IPS-15b (cell line): ENCODE results near the gene B3GNT8.

Source experiments
- H3K27me3 ChIP-seq: one replicate; pipeline ENCODE4 v1.6.1; 2013; ENCODE audit warnings: low read length; ENCODE audit not compliant: control insufficient read depth, insufficient read depth
- H3K36me3 ChIP-seq: one replicate; pipeline ENCODE4 v1.6.1; 2013; ENCODE audit warnings: low read length; ENCODE audit not compliant: control insufficient read depth, insufficient read depth
- H3K4me1 ChIP-seq: one replicate; pipeline ENCODE4 v1.6.1; 2013; ENCODE audit warnings: mild to moderate bottlenecking, low read length; ENCODE audit not compliant: control insufficient read depth, insufficient read depth
- H3K4me3 ChIP-seq: one replicate; pipeline ENCODE4 v1.5.1; 2013; ENCODE audit warnings: low read depth, low read length
- H3K9ac ChIP-seq: one replicate; pipeline ENCODE4 v1.6.1; 2013; ENCODE audit warnings: low read depth, mild to moderate bottlenecking, low read length
- H3K9me3 ChIP-seq: one replicate; pipeline ENCODE4 v1.6.1; 2013; ENCODE audit warnings: mild to moderate bottlenecking, low read length; ENCODE audit not compliant: control insufficient read depth, insufficient read depth

Gene B3GNT8

GRCh38 chr19:41422456-41422855, 4.7 kb downstream of the B3GNT8 start:
- H3K9me3 ChIP-seq, result no peaks in the 10 kb centered on the region
- no peak overlapping the region for H3K4me3 ChIP-seq
- H3K27me3 ChIP-seq, result no peaks in the 10 kb centered on the region
- H3K4me1 ChIP-seq, result peaks cover 3% of the 10 kb centered on the region
- H3K9ac ChIP-seq, result no peak overlapping the region
- H3K36me3 ChIP-seq, result peaks cover 34% of the 10 kb centered on the region

GRCh38 chr19:41421973-41422372, 5.2 kb downstream of the B3GNT8 start:
- H3K9me3 ChIP-seq, result no peaks in the 10 kb centered on the region
- peaks cover 39% of the 10 kb centered on the region for H3K36me3 ChIP-seq
- no peak overlapping the region for H3K4me3 ChIP-seq
- H3K9ac ChIP-seq, result no peak overlapping the region
- H3K27me3 ChIP-seq, result no peaks in the 10 kb centered on the region
- peaks cover 3% of the 10 kb centered on the region for H3K4me1 ChIP-seq

GRCh38 chr19:41421314-41421713, 5.9 kb downstream of the B3GNT8 start:
- Histone ChIP-seq H3K4me3 (no peak overlapping the region), H3K9ac (no peak overlapping the region), H3K4me1 (no peaks in the 10 kb centered on the region), H3K36me3 (peaks cover 39% of the 10 kb centered on the region), H3K27me3 (no peaks in the 10 kb centered on the region), H3K9me3 (no peaks in the 10 kb centered on the region)

- Histone ChIP-seq H3K9me3 (no peaks in the 10 kb centered on the region), H3K4me3 (no peak overlapping the region), H3K27me3 (no peaks in the 10 kb centered on the region), H3K36me3 (peaks cover 36% of the 10 kb centered on the region), H3K4me1 (no peaks in the 10 kb centered on the region), H3K9ac (no peak overlapping the region)
Observed at GRCh38 chr19:41420101-41420880, 6.9 kb downstream of the B3GNT8 start.

- H3K9me3 ChIP-seq, result no peaks in the 10 kb centered on the region
- H3K27me3 ChIP-seq, result no peaks in the 10 kb centered on the region
- no peak overlapping the region for H3K9ac ChIP-seq
- H3K36me3 ChIP-seq, result peaks cover 21% of the 10 kb centered on the region
- H3K4me1 ChIP-seq, result no peaks in the 10 kb centered on the region
- H3K4me3 ChIP-seq, result no peak overlapping the region
Observed at GRCh38 chr19:41416194-41416674, 10.9 kb downstream of the B3GNT8 start.

GRCh38 chr19:41415154-41415571, 12.0 kb downstream of the B3GNT8 start:
- Histone ChIP-seq H3K4me1 (no peaks in the 10 kb centered on the region), H3K27me3 (no peaks in the 10 kb centered on the region), H3K9me3 (no peaks in the 10 kb centered on the region), H3K4me3 (no peak overlapping the region), H3K36me3 (peaks cover 18% of the 10 kb centered on the region), H3K9ac (no peak overlapping the region)

- H3K27me3 ChIP-seq, result no peaks in the 10 kb centered on the region
- no peak overlapping the region for H3K9ac ChIP-seq
- H3K4me1 ChIP-seq, result no peaks in the 10 kb centered on the region
Observed at GRCh38 chr19:41414461-41414860, 12.7 kb downstream of the B3GNT8 start.

GRCh38 chr19:41413947-41414346, 13.2 kb downstream of the B3GNT8 start:
- Histone ChIP-seq H3K9me3 (no peaks in the 10 kb centered on the region), H3K27me3 (no peaks in the 10 kb centered on the region), H3K9ac (no peak overlapping the region), H3K36me3 (peaks cover 11% of the 10 kb centered on the region), H3K4me1 (no peaks in the 10 kb centered on the region), H3K4me3 (no peak overlapping the region)

More at GRCh38 chr19:41414461-41414860, 12.7 kb downstream of the B3GNT8 start:
- H3K9me3 ChIP-seq, result no peaks in the 10 kb centered on the region
- H3K36me3 ChIP-seq, result peaks cover 13% of the 10 kb centered on the region
- H3K4me3 ChIP-seq, result no peak overlapping the region

GRCh38 chr19:41412953-41413352, 14.2 kb downstream of the B3GNT8 start:
- no peaks in the 10 kb centered on the region for H3K4me1 ChIP-seq
- H3K36me3 ChIP-seq, result peaks cover 10% of the 10 kb centered on the region
- no peaks in the 10 kb centered on the region for H3K27me3 ChIP-seq
- H3K4me3 ChIP-seq, result no peak overlapping the region
- H3K9me3 ChIP-seq, result no peaks in the 10 kb centered on the region
- H3K9ac ChIP-seq, result no peak overlapping the region

GRCh38 chr19:41411968-41412265, 15.3 kb downstream of the B3GNT8 start:
- Histone ChIP-seq H3K4me1 (peaks cover 4% of the 10 kb centered on the region), H3K9ac (no peak overlapping the region), H3K9me3 (no peaks in the 10 kb centered on the region), H3K36me3 (peaks cover 5% of the 10 kb centered on the region), H3K27me3 (no peaks in the 10 kb centered on the region), H3K4me3 (no peak overlapping the region)

- H3K4me3 ChIP-seq, result no peak overlapping the region
- peaks cover 5% of the 10 kb centered on the region for H3K4me1 ChIP-seq
- H3K36me3 ChIP-seq, result peaks cover 5% of the 10 kb centered on the region
- no peaks in the 10 kb centered on the region for H3K9me3 ChIP-seq
- H3K9ac ChIP-seq, result no peak overlapping the region
- no peaks in the 10 kb centered on the region for H3K27me3 ChIP-seq
Observed at GRCh38 chr19:41411100-41411967, 15.8 kb downstream of the B3GNT8 start.
